ENCODE results near the gene MEF2A.

The MEF2A gene

DNA sequence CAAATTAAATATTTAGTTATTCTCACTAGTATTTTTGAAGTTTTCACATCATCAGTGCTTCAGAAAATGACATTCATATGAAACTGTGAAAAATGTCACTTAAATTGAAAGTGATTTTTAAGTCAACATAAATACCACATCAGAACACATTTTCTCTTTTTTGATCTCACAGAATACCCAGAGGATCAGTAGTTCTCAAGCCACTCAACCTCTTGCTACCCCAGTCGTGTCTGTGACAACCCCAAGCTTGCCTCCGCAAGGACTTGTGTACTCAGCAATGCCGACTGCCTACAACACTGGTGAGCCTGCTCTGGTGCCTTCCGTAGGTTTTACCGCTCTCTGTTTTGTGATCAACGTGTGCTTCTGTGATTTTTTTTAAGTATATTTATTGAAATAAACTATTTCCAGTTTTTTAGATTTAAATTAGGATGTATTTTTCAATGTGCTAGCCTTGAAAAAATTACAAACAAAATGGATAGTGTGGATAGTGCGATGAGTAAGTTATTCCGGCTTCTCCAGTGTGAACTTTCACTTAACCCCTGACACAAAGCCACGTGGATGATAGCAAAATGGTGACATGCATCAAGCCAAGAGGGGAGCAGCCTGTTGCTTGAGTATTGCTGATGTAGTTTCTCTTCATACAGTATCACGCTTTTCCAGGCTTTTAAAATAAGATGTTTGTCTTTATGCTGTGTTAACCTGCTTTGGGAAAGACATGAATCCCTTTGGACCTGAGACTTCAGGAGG lies 140.9 kb downstream of the MEF2A start:
- H3K4me3 ChIP-seq (replicated peaks; ENCODE audit: low read depth, low read length), result no peak overlapping the region
- DNase-seq (ENCODE audit: low read depth), result no peak
- no peak for TF ChIP-seq CTCF (IDR thresholded peaks at IDR 0.05; ENCODE audit: low read length, missing control alignments)

DNA sequence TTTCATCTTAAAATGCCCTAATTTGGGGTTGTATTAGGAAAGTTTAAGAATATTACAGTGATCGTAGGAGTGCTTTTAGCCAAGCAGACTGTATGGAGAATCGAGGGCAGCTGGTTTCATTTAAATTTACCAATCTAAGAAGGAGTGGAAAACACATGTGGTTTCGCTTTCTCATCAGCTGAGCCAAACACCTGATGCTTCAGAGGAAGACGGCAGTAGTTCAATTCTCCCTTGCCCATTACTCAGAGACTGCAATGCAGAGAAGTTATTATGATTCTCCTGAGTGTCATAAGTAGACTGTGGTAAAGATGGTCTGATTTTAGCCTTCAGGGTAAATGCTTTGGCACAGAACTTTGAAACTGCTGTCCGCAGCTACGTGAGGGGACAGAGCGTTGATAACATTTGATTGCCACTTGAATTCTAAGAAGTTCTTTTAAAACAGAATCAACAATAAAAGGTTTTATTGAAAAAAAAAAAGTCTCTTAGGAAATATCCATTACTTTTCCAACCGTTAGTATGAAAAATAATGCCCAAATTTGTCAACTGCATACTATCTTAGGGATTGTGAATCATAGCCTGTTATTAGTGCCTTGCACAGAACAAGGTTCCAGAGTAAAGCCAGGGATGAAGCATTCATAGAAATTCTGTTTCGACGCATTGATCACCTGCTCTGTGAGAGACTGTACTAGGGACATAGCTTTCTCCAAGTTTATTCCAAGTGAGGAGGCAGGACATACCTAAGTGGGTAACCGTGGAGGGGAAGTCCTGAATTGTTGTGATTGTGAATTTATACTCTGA lies 141.9 kb downstream of the MEF2A start:
- no peak for TF ChIP-seq CTCF (IDR thresholded peaks at IDR 0.05; ENCODE audit: low read length, missing control alignments)
- H3K4me3 ChIP-seq (replicated peaks; ENCODE audit: low read depth, low read length), result no peak overlapping the region
- no peak for DNase-seq (ENCODE audit: low read depth)

DNA sequence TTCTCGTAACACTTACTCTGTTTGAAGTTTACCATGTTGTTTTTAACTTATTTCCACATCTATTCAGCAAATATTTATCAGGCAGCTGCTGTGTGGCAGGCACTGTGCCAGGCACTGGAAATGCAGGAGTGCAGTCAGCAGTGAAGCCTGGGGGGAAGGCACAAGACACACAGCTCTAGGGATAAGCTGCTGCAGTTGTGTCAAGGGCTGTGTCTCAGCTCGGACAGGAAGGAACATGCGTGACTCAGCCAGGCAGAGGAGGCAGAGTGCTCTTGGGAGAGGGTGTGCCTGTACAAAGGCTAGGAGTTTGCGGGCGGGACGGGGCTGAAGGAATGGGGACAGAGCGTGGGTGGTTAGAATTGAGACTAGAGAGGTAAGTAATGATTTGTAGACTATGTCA lies 142.8 kb downstream of the MEF2A start:
- H3K4me3 ChIP-seq (replicated peaks; ENCODE audit: low read depth, low read length), result no peak overlapping the region
- DNase-seq (ENCODE audit: low read depth), result peak; percentile 95
- no peak for TF ChIP-seq CTCF (IDR thresholded peaks at IDR 0.05; ENCODE audit: low read length, missing control alignments)

GRCh38 chr15:99709243-99709986 lies 143.6 kb downstream of the MEF2A start:
- no peak overlapping the region for H3K4me3 ChIP-seq (replicated peaks; ENCODE audit: low read depth, low read length)
- DNase-seq (ENCODE audit: low read depth), result no peak
- TF ChIP-seq CTCF (IDR thresholded peaks at IDR 0.05; ENCODE audit: low read length, missing control alignments), result no peak

DNA sequence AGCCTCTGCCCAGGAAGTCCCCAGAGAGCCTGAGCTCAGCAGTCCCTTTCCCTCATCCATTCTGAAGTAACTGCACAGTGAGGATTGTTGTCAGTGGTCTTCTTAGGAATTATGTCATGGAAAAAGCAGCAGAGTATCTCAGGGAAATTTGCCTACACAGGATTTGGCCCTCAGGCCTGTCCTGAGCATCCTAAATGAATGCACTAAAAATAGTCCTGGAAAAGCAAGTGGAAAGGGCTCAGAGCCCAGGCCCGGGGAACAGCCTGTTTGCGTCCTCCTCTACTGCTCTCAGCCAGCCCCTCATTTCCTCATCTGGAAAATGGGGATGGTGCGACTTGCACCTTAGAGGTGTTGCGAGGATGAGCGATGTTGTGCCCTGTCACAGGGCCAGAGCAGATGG lies 145.8 kb downstream of the MEF2A start:
- no peak for TF ChIP-seq CTCF (IDR thresholded peaks at IDR 0.05; ENCODE audit: low read length, missing control alignments)
- no peak for DNase-seq (ENCODE audit: low read depth)
- H3K4me3 ChIP-seq (replicated peaks; ENCODE audit: low read depth, low read length), result no peak overlapping the region

- H3K4me3 ChIP-seq (replicated peaks; ENCODE audit: low read depth, low read length), result no peak overlapping the region
- DNase-seq (ENCODE audit: low read depth), result no peak
- TF ChIP-seq CTCF (IDR thresholded peaks at IDR 0.05; ENCODE audit: low read length, missing control alignments), result no peak
Observed at GRCh38 chr15:99712415-99712814, 146.6 kb downstream of the MEF2A start.

Measured in fibroblast of pulmonary artery (primary cell).